ENCODE data around the gene LIN7C. TPM values are rescaled to one million over a fixed set of nuclear protein-coding genes. Genes with fewer than 3 reads are reported as not detected.

The LIN7C gene
- total and polyA plus RNA-seq, 2 of the 8 experiments (the other 6 are each of a cell fraction or from before 2014, with no cell fraction given) = 10.5 to 42.7 TPM

- H2BK5ac ChIP-seq (ENCODE audit: low read depth, low read length) = no peak overlapping the region
- peaks cover 4% of the 10 kb centered on the region for H3K79me1 ChIP-seq (ENCODE audit: low read depth, low read length)
- H2BK15ac ChIP-seq (ENCODE audit: low read length) = no peak overlapping the region
- peaks cover 0 to 6% of the 10 kb centered on the region in 2 experiments for H4K20me1 ChIP-seq (replicated peaks in 1 of 2; ENCODE audit: control insufficient read depth in 1 of 2, insufficient read depth in 2 of 2, low read length in 2 of 2)
- no peak overlapping the region for H3K4ac ChIP-seq (replicated peaks; ENCODE audit: insufficient read length, low read depth, low read length)
- H2AFZ ChIP-seq (ENCODE audit: low read length) = no peak overlapping the region
- ChIA-PET CTCF (ENCODE audit: partially characterized antibody) (interaction anchor here (1.2 kb wide), 1 partner anchor 30 kb away, joined by 4 read pairs; no protein-coding TSS in a partner anchor), POLR2A (ENCODE audit: partially characterized antibody) (interaction anchor here (1.0 to 4.6 kb wide), 3 partner anchors 10 to 12 kb away, joined by 3 to 23 read pairs (median 4); no protein-coding TSS in a partner anchor)
- H3K18ac ChIP-seq (ENCODE audit: extremely low read depth, low read length) = no peak overlapping the region
- H3K4me1 ChIP-seq (replicated peaks in 1 of 4; ENCODE audit: control insufficient read depth in 3 of 4, insufficient read depth in 4 of 4, low read length in 3 of 4) = peaks cover 0 to 23% (median 11%) of the 10 kb centered on the region in 4 experiments; a peak in 3 of 7 replicates
- no peak overlapping the region for H2AK5ac ChIP-seq (ENCODE audit: low read depth, low read length)
- H3K4me2 ChIP-seq (ENCODE audit: insufficient read depth in 1 of 2, low read depth in 2 of 2, low read length in 2 of 2) = no peak overlapping the region
- peaks cover 0 to 4% (median 1%) of the 10 kb centered on the region in 4 experiments; a peak in 2 of 8 replicates for H3K36me3 ChIP-seq (ENCODE audit: control insufficient read depth in 2 of 4, insufficient read depth in 4 of 4, low read length in 3 of 4)
- H3K79me2 ChIP-seq (ENCODE audit: control insufficient read depth in 1 of 2, insufficient read depth in 2 of 2, low read length in 2 of 2) = peaks cover 39 to 98% of the 10 kb centered on the region in 2 experiments
- no peak overlapping the region for H3K14ac ChIP-seq (ENCODE audit: insufficient read length)
- no peak overlapping the region for H4K91ac ChIP-seq (replicated peaks; ENCODE audit: insufficient read length, low read length)
- DNase-seq (ENCODE audit: low read depth in 1 of 2, low spot score in 2 of 2) (no peak), FAIRE-seq (no peak)
- no peak overlapping the region for H3K4me3 ChIP-seq (ENCODE audit: extremely low read depth in 1 of 4, insufficient read depth in 2 of 4, low read depth in 3 of 4, low read length in 4 of 4)
- no peaks in the 10 kb centered on the region for H3K27me3 ChIP-seq (replicated peaks in 1 of 4; ENCODE audit: control insufficient read depth in 3 of 4, extremely low read depth in 1 of 4, insufficient read depth in 3 of 4, low read length in 3 of 4)
- no peak overlapping the region for H3K9ac ChIP-seq (replicated peaks in 1 of 4; ENCODE audit: extremely low read depth in 1 of 4, low read depth in 3 of 4, low read length in 3 of 4)
- WGBS, 2 experiments (ENCODE audit: extremely low coverage in 1 of 2, insufficient coverage in 1 of 2, insufficient read length in 1 of 2, insufficient replicate concordance in 2 of 2, low coverage in 1 of 2, low lambda C conversion rate in 2 of 2, missing lambda C conversion rate in 1 of 2) = 93% methylated on average over 2 of the region's 2 CpGs; no CpG with 5 or more reads in 1 of the 2 experiments
- H2BK12ac ChIP-seq (ENCODE audit: low read depth, low read length) = no peak overlapping the region
- no peak overlapping the region for H4K5ac ChIP-seq (ENCODE audit: insufficient read length, low read depth, low read length)
- H3K27ac ChIP-seq (ENCODE audit: low read depth, low read length) = no peak overlapping the region
- no peak overlapping the region for H4K8ac ChIP-seq (ENCODE audit: extremely low read depth, insufficient read depth, low read length)
- no peaks in the 10 kb centered on the region; the same call in 1 of the 2 replicates for H3K23me2 ChIP-seq (ENCODE audit: low read depth, low read length)
- H2BK20ac ChIP-seq (ENCODE audit: low read length) = no peak overlapping the region
- H3K9me3 ChIP-seq (ENCODE audit: insufficient read depth in 2 of 2, low read depth in 1 of 2, low read length in 1 of 2) = 0 out of 4 replicates have a peak, but pooled peaks cover 0 to 2% of the 10 kb centered on the region in 2 experiments
- H3K23ac ChIP-seq (ENCODE audit: insufficient read length) = no peak overlapping the region
- no peak overlapping the region for H3K56ac ChIP-seq (replicated peaks; ENCODE audit: insufficient read length, low read depth, low read length)
- no peak overlapping the region for H2BK120ac ChIP-seq (replicated peaks; ENCODE audit: low read depth, low read length)
- no peak for TF ChIP-seq TEAD4 (IDR thresholded peaks at IDR 0.05; ENCODE audit: low read depth, low read length)
- no peak for TF ChIP-seq CEBPB (IDR thresholded peaks at IDR 0.05; ENCODE audit: low read depth, low read length)
- no peak for TF ChIP-seq SIN3A (conservative IDR thresholded peaks at IDR 0.05 in 1 of 2, IDR thresholded peaks at IDR 0.05 in 1 of 2; ENCODE audit: low read depth in 1 of 2, low read length in 2 of 2)
- TF ChIP-seq SP2 (IDR thresholded peaks at IDR 0.05; ENCODE audit: low read length) = no peak
- no peak for TF ChIP-seq CBX5 (IDR thresholded peaks at IDR 0.05; ENCODE audit: low read depth, low read length)
- TF ChIP-seq SRF (IDR thresholded peaks at IDR 0.05; ENCODE audit: low read depth, low read length) = no peak
- no peak for TF ChIP-seq FOSL1 (IDR thresholded peaks at IDR 0.05; ENCODE audit: insufficient read depth, low read depth, low read length)
- no peak for TF ChIP-seq TAF7 (optimal IDR thresholded peaks at IDR 0.05; ENCODE audit: borderline replicate concordance, low read depth, low read length)
- TF ChIP-seq TAF1 (IDR thresholded peaks at IDR 0.05; ENCODE audit: low read depth, low read length) = no peak
- no peak for TF ChIP-seq YY1 (IDR thresholded peaks at IDR 0.05; ENCODE audit: low read depth, low read length)
- no peak for TF ChIP-seq E2F6 (IDR thresholded peaks at IDR 0.05)
- no peak for TF ChIP-seq JUND (IDR thresholded peaks at IDR 0.05; ENCODE audit: low read length)
- no peak for TF ChIP-seq ASH2L (IDR thresholded peaks at IDR 0.05; ENCODE audit: low read length)
Measured at GRCh38 chr11:27456140-27456794, 50.3 kb downstream of the LIN7C start.
